Skeletal muscle tissue (tissue), 4 donors: ENCODE data around the gene PPP2R3B. TPM values are rescaled to one million over a fixed set of nuclear protein-coding genes. Genes with fewer than 3 reads are reported as not detected.

ENCODE experiments used
- H3K27ac ChIP-seq: one replicate; pipeline ENCODE4 v1.7.0; 2013; ENCODE audit warnings: mild to moderate bottlenecking, low read depth, low read length, inconsistent platforms
- H3K27me3 ChIP-seq, 3 donors: one replicate each; pipeline ENCODE4 v1.7.0; 2013; ENCODE audit warnings: low read length in 3 of 3; ENCODE audit not compliant: control insufficient read depth in 3 of 3, insufficient read depth in 3 of 3
- H3K36me3 ChIP-seq, 3 donors: one replicate each; pipeline ENCODE4 v1.7.0; 2013; ENCODE audit warnings: low read length in 3 of 3; ENCODE audit not compliant: control insufficient read depth in 3 of 3, insufficient read depth in 3 of 3
- H3K4me1 ChIP-seq, 3 donors: one replicate each; pipeline ENCODE4 v1.7.0; 2013; ENCODE audit warnings: low read length in 3 of 3, mild to moderate bottlenecking in 3 of 3; ENCODE audit not compliant: control insufficient read depth in 3 of 3, insufficient read depth in 3 of 3
- H3K4me3 ChIP-seq, 3 donors: one replicate each; pipeline ENCODE4 v1.7.0; 2013; ENCODE audit warnings: low read length in 3 of 3
- H3K9ac ChIP-seq, 3 donors: one replicate each; pipeline ENCODE4 v1.7.0; 2013; ENCODE audit warnings: low read length in 3 of 3, mild to moderate bottlenecking in 3 of 3, moderate library complexity in 2 of 3, low read depth in 1 of 3
- H3K9me3 ChIP-seq, 3 donors: one replicate each; pipeline ENCODE4 v1.7.0; 2013; ENCODE audit warnings: low read length in 3 of 3; ENCODE audit not compliant: control insufficient read depth in 3 of 3
- total RNA-seq: library from RNA; depleted of rRNA; stranded (reverse); fragments of >200 nt; gene quantifications from one replicate; pipeline ENCODE4 v1.2.3, GENCODE V29; 2014
- donor health status: Osteomylitis.

PPP2R3B gene
- total RNA-seq, 1 donor from 2014 or later, result 172 TPM

- H3K27ac ChIP-seq, result no peak overlapping the region
- no peaks in the 10 kb centered on the region for H3K27me3 ChIP-seq
- H3K4me1 ChIP-seq, result peaks cover 0 to 7% (median 3%) of the 10 kb centered on the region in 3 donors
- H3K9me3 ChIP-seq, result no peaks in the 10 kb centered on the region
- no peak overlapping the region for H3K9ac ChIP-seq
- peaks cover 11 to 25% (median 13%) of the 10 kb centered on the region in 3 donors for H3K36me3 ChIP-seq
- no peak overlapping the region for H3K4me3 ChIP-seq
These were observed 37.5 kb downstream of the PPP2R3B start for GRCh38 chrX:349196-349595.

GRCh38 chrX:348461-349117 is 38.1 kb downstream of the PPP2R3B start:
- Histone ChIP-seq H3K9me3 (no peaks in the 10 kb centered on the region), H3K36me3 (peaks cover 11 to 25% (median 13%) of the 10 kb centered on the region in 3 donors), H3K27ac (no peak overlapping the region), H3K4me3 (no peak overlapping the region), H3K27me3 (no peaks in the 10 kb centered on the region), H3K4me1 (peaks cover 0 to 7% (median 3%) of the 10 kb centered on the region in 3 donors), H3K9ac (no peak overlapping the region)

DNA sequence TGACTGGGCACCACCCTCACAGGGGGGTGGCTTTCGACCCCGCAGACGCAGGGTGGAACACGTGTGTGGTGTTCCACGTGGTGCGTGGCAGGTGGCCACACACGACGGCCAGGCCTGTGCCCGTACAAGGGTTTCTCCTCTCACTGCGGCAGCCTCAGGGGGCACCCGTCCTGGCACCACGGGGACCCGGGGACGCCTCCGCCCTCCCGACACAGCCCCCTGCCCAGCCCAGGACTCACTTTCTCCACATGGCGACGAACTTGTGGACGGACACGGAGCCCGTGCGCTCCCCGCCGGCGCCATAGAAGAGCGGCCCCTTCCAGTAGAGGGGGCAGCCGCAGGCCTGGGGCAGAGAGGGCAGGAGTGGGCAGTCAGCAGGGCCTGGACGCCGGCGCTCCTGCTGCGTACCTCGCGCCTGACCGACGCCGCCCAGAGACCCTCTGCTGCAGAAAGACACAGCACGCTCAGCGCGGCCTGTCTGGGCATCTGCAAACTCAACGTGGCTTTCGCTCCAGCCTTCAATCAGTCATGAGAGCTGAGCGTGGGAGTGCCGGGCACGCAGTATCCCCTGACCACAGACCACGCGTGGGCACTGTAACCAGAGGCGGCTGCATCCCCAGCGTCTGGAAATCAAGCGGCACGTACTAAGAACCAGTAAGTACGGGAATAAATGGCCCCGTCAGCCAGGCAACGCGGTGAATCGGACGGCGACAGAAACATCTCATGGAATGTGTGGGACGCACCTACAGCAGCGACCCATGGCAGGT is 39.2 kb downstream of the PPP2R3B start:
- peaks cover 0 to 7% (median 3%) of the 10 kb centered on the region in 3 donors for H3K4me1 ChIP-seq
- peaks cover 9 to 24% (median 13%) of the 10 kb centered on the region in 3 donors for H3K36me3 ChIP-seq
- H3K27ac ChIP-seq, result no peak overlapping the region
- no peak overlapping the region for H3K4me3 ChIP-seq
- H3K27me3 ChIP-seq, result no peaks in the 10 kb centered on the region
- no peaks in the 10 kb centered on the region for H3K9me3 ChIP-seq
- no peak overlapping the region for H3K9ac ChIP-seq

DNA sequence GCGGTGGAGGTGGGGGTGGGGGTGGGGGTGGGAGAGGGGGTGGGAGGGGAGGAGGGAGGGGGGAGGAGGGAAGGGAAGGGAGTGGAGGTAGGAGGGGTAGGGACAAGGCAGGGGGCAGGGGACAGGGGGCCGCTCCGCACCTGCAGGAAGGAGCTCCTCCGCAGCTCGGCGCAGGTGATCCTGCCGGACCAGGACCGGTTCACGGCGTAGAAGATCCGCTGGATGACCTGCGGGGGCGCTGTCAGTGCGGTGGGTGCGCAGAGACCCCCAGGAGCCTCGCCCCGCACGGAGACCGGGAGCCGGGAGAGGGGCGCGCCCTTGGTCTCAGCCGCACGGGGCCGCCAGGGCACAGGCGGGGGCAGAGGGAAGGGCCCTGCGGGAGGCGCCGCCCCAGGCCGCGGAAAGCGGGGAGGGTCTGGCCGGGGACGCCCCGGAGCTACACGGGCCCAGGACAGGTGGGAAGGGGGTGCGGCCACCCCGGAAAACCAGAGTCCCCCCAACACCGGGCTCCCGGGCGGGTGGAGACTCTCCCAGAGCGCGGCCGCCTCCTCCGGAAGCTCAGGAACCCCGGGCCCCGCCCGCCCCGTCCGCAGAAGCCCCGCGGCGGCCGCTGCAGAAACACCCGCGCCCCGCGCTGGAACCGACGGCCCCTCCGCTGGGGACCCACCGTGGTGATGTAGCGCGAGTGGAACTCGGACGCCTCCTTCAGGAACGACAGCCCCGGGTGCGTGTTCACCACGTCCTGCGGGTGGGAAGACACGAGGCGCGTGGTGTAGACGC is 40.5 kb downstream of the PPP2R3B start:
- H3K27me3 ChIP-seq, result no peaks in the 10 kb centered on the region
- H3K36me3 ChIP-seq, result peaks cover 11 to 24% (median 14%) of the 10 kb centered on the region in 3 donors
- H3K9me3 ChIP-seq, result no peaks in the 10 kb centered on the region
- H3K27ac ChIP-seq, result no peak overlapping the region
- no peak overlapping the region for H3K9ac ChIP-seq
- peaks cover 0 to 7% (median 3%) of the 10 kb centered on the region in 3 donors for H3K4me1 ChIP-seq
- no peak overlapping the region for H3K4me3 ChIP-seq

GRCh38 chrX:345020-345925 is 41.4 kb downstream of the PPP2R3B start:
- Histone ChIP-seq H3K9ac (no peak overlapping the region), H3K9me3 (no peaks in the 10 kb centered on the region), H3K4me1 (peaks cover 0 to 5% (median 3%) of the 10 kb centered on the region in 3 donors), H3K36me3 (peaks cover 11 to 26% (median 14%) of the 10 kb centered on the region in 3 donors), H3K27me3 (no peaks in the 10 kb centered on the region), H3K27ac (no peak overlapping the region), H3K4me3 (no peak overlapping the region)

DNA sequence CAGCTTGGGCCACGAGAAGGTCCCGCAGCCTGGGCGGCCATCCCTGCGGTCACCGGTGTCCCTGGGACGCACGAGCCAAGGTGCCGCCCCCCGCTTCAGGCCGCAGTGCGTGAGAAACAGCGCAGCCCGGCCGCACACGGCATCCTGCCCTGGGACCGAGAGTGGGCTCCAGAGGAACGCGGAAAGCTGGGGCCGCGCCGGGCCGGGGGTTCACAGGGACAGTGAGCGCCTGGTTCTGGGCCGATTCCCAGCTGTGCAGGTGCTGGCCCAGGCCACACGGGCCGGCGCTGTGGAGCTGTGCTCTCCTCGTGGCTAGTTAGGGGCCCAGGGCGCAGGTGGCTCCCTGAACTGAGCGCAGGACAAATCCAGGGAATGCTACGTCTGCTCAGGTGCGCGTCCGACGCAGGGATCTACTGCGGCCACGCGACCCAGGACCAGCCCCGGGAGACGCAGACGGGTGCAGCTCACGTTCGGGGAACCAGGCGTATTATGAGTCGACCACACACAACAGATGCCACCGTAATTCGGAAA is 42.3 kb downstream of the PPP2R3B start:
- H3K27me3 ChIP-seq, result no peaks in the 10 kb centered on the region
- peaks cover 11 to 26% (median 14%) of the 10 kb centered on the region in 3 donors for H3K36me3 ChIP-seq
- H3K4me3 ChIP-seq, result no peak overlapping the region
- H3K4me1 ChIP-seq, result peaks cover 0 to 4% (median 3%) of the 10 kb centered on the region in 3 donors
- no peak overlapping the region for H3K9ac ChIP-seq
- no peaks in the 10 kb centered on the region for H3K9me3 ChIP-seq
- no peak overlapping the region for H3K27ac ChIP-seq

- Histone ChIP-seq H3K36me3 (peaks cover 17 to 32% (median 32%) of the 10 kb centered on the region in 3 donors), H3K9me3 (no peaks in the 10 kb centered on the region)
These were observed 45.1 kb downstream of the PPP2R3B start for GRCh38 chrX:341541-342101.

DNA sequence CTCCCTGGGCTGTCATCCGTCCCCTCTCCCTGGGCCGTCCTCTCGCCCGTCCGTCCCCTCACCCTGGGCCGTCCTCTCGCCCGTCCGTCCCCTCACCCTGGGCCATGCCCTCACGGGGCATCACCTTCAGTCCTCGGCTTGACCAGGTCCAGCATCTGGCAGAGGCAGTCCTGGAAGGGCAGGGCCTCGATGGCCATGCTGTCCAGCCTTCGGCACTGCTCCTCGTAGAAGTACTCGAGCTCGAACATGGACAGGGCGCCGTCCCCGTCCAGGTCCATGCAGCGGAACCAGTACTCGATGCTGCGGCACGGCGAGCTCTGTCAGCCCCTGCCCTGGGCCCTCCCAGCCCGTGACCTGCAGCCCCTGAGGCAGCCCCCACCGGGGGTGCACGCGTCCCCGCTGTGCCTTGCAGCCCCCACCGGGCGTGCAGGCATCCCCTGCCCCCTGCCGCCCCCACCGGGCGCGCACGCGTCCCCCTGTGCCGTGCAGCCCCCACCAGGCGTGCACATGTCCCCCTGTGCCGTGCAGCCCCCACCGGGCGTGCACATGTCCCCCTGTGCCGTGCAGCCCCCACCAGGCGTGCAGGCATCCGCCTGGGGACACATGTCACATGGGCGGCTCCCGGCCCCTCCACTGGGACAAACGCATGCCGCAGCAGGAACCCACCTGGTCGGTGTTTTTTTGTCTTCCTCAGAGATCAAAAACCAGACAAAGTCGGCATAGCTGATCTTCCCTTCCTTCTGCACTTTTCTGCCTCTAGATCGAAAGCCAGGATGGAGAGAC is 45.9 kb downstream of the PPP2R3B start:
- Histone ChIP-seq H3K4me3 (no peak overlapping the region), H3K27ac (no peak overlapping the region), H3K9me3 (no peaks in the 10 kb centered on the region), H3K4me1 (no peaks in the 10 kb centered on the region), H3K9ac (no peak overlapping the region), H3K36me3 (peaks cover 23 to 36% (median 36%) of the 10 kb centered on the region in 3 donors), H3K27me3 (no peaks in the 10 kb centered on the region)

More at GRCh38 chrX:341541-342101, 45.1 kb downstream of the PPP2R3B start:
- Histone ChIP-seq H3K27me3 (no peaks in the 10 kb centered on the region), H3K4me3 (no peak overlapping the region), H3K9ac (no peak overlapping the region), H3K27ac (no peak overlapping the region), H3K4me1 (no peaks in the 10 kb centered on the region)
